GM18951 (cell line): ENCODE results near the gene KIF13A.
"Not testable (repeated sequence)": the region's sequence is repeated elsewhere in the genome, so short reads cannot be mapped to it uniquely, and the experiment has no call there.

Experiments used
- POLR2A ChIP-seq: IDR thresholded peaks from 4 replicates; pipeline ENCODE4 v1.6.1; 2011; ENCODE audit warnings: mild to moderate bottlenecking; ENCODE audit not compliant: insufficient read length, insufficient read depth; ENCODE audit errors: extremely low read depth
- in situ Hi-C: fragments of 300-500 bp; cut with MboI; formaldehyde crosslinking; loops from one replicate; pipeline ENCODE4 v1.12.0; 2022; ENCODE audit warnings: low sequenced_read_pairs, mixed read lengths, inconsistent platforms; ENCODE audit not compliant: unreplicated experiment

The KIF13A gene

GRCh38 chr6:17899491-17899890 lies 87.9 kb downstream of the KIF13A start:
- no peak for TF ChIP-seq POLR2A
- in situ Hi-C loops: no loop called here

DNA sequence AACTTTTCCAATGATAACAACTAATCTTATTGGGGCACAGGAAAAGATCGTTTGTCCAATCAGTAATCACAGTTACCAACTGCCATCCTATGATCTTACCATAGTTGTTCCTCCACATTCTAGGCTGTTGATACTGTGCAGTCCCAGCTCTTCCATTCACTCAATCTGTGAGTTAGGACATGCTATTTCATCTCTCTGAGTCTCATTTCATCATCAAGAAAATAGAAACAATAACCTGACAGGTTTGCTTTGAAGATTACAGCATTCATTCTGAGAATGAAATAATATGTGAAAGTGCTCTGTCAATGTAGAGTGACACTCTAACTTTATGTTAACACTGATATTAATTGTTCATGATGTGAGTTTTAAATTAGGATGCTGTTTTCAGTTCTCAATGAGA lies 89.8 kb downstream of the KIF13A start:
- no peak for TF ChIP-seq POLR2A
- in situ Hi-C loops: no loop called here

GRCh38 chr6:17894905-17895304 lies 92.5 kb downstream of the KIF13A start:
- in situ Hi-C loops: no loop called here
- no peak for TF ChIP-seq POLR2A

DNA sequence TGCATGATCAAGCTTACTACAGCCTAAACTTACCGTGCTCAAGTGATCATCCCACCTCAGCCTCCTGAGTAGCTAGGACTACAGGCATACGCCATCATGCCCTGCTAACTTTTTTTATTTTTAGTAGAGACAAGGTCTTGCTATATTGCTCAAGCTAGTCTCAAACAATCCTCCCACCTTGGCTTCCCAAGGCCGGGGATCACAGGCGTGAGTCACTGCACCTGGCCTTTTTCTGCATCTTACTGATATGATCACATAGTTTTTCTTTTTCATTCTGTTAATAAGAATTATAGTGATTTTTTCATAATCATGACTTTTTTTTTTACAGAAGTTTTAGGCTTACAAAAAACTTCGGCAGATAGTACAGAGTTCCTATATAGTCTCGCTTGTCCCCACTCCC lies 93.2 kb downstream of the KIF13A start:
- in situ Hi-C loops: no loop called here
- TF ChIP-seq POLR2A: no peak

DNA sequence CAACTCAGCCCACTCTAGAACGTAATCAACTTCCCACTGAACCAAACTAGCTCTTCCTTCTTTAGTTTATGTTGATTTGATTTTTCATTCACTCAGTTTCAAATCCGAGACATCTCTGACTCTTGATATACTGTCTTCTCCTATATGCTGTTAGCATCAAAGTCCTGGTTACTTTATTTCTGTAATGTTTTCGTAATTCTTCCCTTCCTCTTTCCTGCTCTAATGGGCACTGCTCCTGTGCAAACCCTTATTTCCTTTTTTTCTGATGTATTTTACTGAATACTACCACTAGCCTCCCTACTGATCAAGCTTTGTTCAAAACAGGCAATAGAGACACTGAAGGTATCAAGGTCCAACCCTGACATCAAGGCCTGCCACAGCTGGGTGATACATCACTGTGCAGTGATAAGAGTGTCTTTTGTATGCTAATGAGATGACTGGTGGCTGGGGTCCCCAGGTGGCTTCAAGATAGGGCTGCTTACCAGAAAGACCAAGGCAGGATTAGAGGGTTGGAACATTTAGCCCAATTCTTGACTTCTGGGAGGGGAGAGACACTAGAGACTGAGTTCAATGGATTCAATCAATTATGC lies 95.2 kb downstream of the KIF13A start:
- TF ChIP-seq POLR2A: no peak
- in situ Hi-C loops: no loop called here

DNA sequence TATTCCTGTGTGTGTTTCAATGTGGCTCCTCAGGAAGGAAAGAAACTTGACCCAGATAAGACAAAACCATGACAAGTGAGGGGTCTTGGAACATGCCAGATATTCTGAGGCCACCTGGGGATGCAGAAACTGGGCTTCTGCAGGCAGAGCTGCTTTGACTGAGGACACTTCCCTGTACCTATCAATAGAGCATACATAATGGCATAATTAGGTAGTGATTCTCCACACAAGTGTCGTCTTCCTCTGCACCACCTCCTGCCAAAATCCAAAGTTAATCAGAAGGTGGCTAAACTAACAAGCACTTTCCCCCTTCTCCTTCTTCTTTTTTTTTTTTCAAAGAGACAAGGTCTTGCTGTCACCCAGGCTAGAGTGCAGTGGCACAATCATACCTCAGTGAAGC lies 97.1 kb downstream of the KIF13A start:
- in situ Hi-C loops: no loop called here
- no peak for TF ChIP-seq POLR2A

DNA sequence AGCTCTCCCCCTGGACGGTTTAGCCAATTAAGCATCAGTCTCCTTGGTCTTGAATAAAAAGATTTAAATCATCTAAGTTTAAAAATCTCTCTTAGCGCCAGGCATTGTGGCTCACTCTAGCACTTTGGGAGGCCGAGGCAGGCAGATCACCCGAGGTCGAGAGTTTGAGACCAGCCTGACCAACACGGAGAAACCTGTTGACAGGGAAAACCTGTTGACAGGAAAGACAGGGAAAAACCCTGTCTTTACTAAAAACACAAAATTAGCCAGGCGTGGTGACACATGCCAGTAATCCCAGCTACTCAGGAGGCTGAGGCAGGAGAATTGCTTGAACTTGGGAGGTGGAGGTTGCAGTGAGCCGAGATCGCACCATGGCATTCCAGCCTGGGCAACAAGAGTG lies 97.7 kb downstream of the KIF13A start:
- in situ Hi-C loops: not testable (repeated sequence)

- in situ Hi-C loops: no loop called here
- no peak for TF ChIP-seq POLR2A
Observed at GRCh38 chr6:17886891-17887290, 100.5 kb downstream of the KIF13A start.

DNA sequence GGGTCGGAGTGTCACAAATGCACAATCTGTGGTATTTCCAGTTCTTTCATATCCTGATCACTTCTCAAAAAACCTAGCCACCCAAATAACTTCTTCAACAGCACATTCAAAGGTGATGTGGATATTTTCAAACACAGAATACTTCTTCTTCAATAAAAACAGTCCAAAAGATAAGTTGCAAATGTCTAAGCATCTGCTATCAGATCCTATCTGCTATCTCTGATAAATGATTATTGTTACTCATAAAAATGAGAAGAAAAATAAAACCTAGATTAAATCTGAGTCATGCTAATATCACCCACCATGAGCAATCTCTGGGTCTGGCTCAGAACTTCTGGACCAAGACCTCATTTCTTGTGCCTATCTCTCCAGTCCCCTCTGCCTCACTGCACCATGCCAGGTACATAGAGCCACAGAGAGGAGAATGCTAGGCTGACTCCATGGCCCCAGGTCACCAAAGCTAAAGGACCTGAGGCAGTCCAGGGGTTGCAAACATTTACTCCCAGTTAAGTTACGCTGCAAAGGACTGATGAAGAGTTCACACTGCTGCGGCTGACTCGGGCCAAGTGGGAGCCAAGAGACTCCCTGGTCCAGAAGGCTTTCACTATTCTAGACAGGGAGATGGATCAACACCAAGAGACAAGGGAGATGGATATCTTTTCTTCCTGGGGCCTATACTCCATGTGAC lies 101.4 kb downstream of the KIF13A start:
- TF ChIP-seq POLR2A: no peak
- in situ Hi-C loops: no loop called here

GRCh38 chr6:17884498-17885478 lies 102.6 kb downstream of the KIF13A start:
- no peak for TF ChIP-seq POLR2A
- in situ Hi-C loops: no loop called here

DNA sequence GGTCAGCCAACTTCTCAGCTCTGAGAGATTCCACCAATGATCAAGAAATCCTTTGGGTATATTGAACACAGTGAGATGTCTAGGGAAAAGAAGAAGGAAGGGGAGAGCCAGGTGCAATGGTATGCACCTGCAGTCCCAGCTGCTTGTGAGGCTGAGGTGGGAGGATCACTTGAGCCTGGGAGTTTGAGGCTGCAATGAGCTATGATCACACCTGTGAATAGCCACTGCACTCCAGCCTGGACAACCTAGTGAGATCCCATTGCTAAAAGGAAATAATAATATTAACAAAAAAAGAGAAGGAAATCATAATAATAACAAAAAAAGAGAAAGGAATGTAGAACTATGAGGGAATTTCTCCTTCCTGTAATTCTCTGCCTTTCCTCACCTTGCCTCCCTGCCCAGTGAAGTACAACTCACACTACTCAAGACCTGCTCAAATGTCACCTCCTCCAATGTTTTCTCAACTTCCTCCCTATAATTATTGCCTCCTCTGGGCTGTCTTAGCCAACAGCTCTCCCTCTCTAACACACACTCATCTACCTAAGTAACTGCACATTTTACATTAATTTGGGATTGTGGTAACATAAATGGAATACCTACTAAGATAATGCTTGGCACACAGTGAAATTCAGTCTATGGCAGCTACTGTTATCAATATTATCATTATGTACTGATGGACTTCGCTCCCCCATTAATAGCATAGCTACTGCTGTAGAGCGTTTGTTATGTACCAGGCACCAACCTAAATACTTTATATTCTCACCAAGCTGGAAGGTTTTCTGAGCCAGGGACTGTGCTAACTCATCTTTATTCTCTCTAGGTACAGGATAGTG lies 103.6 kb downstream of the KIF13A start:
- TF ChIP-seq POLR2A: no peak
- in situ Hi-C loops: no loop called here

GRCh38 chr6:17881085-17881858 lies 106.2 kb downstream of the KIF13A start:
- in situ Hi-C loops: no loop called here
- TF ChIP-seq POLR2A: no peak

GRCh38 chr6:17879184-17879583 lies 108.3 kb downstream of the KIF13A start:
- no peak for TF ChIP-seq POLR2A
- in situ Hi-C loops: no loop called here
